HEK293 (cell line): ENCODE measurements around the gene ATG12.

ENCODE experiments used
- CTCF ChIP-seq: fragments of 450-650 bp; formaldehyde crosslinking; IDR thresholded peaks from 2 replicates; pipeline ENCODE4 v1.5.1; 2016; ENCODE audit warnings: missing biosample characterization, missing genetic modification characterization
- ZNF239 ChIP-seq: fragments of 450-650 bp; formaldehyde crosslinking; IDR thresholded peaks from 2 replicates; pipeline ENCODE4 v1.5.1; 2016; ENCODE audit warnings: missing biosample characterization, missing genetic modification characterization
- ZNF292 ChIP-seq: fragments of 450-650 bp; formaldehyde crosslinking; IDR thresholded peaks from 2 replicates; pipeline ENCODE4 v1.5.1; 2016; ENCODE audit warnings: low read depth, missing biosample characterization, missing genetic modification characterization, borderline replicate concordance
- ZNF555 ChIP-seq: fragments of 450-650 bp; formaldehyde crosslinking; conservative IDR thresholded peaks from 2 replicates; pipeline ENCODE4 v1.5.1; 2017; ENCODE audit warnings: missing biosample characterization, mild to moderate bottlenecking, missing genetic modification characterization, inconsistent platforms

GRCh38 chr5:115884704-115885103 lies 43.3 kb upstream of the ATG12 start:
- TF ChIP-seq CTCF (tag by site-specific recombination): no peak
- TF ChIP-seq ZNF239: no peak
- TF ChIP-seq ZNF555 (tag by site-specific recombination): no peak
- TF ChIP-seq ZNF292: no peak
